IPS-18c (cell line): ENCODE data around the gene TUBB8.

Experiments
- H3K4me3 ChIP-seq: 2 replicates; pipeline ENCODE4 v1.7.0; 2013; ENCODE audit warnings: low read depth, mild to moderate bottlenecking, low read length, moderate library complexity; ENCODE audit not compliant: insufficient read depth
- H3K9me3 ChIP-seq: one replicate; pipeline ENCODE4 v1.6.1; 2013; ENCODE audit warnings: mild to moderate bottlenecking, low read length, moderate library complexity; ENCODE audit not compliant: control insufficient read depth, insufficient read depth

The TUBB8 gene

GRCh38 chr10:48996-49395 lies at the start of gene TUBB8:
TSS of gene TUBB8 (minus strand) at chr10:49296. CDS start at chr10:49238, 58 bp downstream.
- no peak within 1 kb of the TSS for H3K4me3 ChIP-seq

GRCh38 chr10:96466-96865 lies 47.4 kb upstream of the TUBB8 start:
- Histone ChIP-seq H3K4me3 (no peak overlapping the region; the same call in 1 of the 2 replicates), H3K9me3 (peaks cover 9% of the 10 kb centered on the region)

More at GRCh38 chr10:48996-49395, at the start of gene TUBB8:
- no peaks in the 10 kb centered on the region for H3K9me3 ChIP-seq

DNA sequence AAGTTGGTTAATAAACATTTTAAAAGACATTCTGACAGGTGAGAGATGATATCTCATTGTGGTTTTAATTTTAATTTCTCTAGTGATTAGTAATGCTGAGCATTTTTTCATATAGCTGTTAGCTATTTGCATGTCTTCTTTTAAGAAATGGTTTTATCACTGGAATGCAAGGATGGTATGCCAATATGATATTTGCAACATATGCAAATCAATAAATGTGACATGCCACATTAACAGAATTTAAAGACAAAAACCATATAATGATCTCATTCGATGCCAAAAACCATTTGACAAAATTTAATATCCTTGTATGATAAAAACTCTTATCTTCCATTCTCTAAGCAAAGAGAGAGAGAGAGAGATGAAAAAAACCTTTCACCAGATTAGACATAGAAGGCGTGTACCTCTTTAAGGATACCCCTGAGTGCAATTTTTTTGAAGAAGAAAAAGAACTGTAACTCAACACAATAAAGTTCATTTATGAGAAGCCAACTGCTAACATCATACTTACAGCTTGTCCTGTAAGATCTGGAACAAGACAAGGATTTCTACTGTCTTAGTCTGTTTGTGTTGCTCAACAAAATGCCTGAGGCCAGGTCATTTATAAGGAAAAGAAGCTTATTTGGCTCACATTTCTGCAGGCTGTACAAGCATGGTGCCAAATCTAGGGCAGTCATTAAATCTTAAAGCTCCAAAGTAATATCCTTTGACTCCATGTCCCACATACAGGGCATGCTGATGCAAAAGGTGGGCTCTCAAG lies 46.4 kb upstream of the TUBB8 start:
- no peak overlapping the region for H3K4me3 ChIP-seq
- peaks cover 9% of the 10 kb centered on the region for H3K9me3 ChIP-seq

DNA sequence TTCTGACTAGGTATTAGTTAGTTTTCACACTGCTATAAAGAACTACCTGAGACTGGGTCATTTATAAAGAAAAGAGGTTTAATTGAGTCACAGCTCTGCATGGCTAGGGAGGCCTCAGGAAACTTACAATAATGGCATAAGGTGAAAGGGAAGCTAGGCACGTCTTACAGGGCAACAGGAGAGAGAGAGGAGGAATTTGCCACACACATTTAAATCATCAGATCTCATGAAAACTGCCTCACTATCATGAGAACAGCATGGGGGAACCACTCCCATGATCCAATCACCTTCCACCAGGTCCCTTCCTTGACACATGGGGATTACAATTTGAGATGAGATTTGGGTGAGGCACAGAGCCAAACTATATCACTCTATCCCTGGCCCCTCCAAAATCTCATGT lies 45.5 kb upstream of the TUBB8 start:
- peaks cover 9% of the 10 kb centered on the region for H3K9me3 ChIP-seq
- no peak overlapping the region for H3K4me3 ChIP-seq

GRCh38 chr10:92846-93245 lies 43.8 kb upstream of the TUBB8 start:
- no peak overlapping the region for H3K4me3 ChIP-seq
- peaks cover 9% of the 10 kb centered on the region for H3K9me3 ChIP-seq

GRCh38 chr10:92153-92552 lies 43.1 kb upstream of the TUBB8 start:
- Histone ChIP-seq H3K9me3 (peaks cover 9% of the 10 kb centered on the region), H3K4me3 (no peak overlapping the region)

GRCh38 chr10:91313-91712 lies 42.2 kb upstream of the TUBB8 start:
- H3K4me3 ChIP-seq: no peak overlapping the region

GRCh38 chr10:90161-90560 lies 41.1 kb upstream of the TUBB8 start:
- H3K9me3 ChIP-seq: peaks cover 4% of the 10 kb centered on the region

More at GRCh38 chr10:91313-91712, 42.2 kb upstream of the TUBB8 start:
- H3K9me3 ChIP-seq: peaks cover 7% of the 10 kb centered on the region

DNA sequence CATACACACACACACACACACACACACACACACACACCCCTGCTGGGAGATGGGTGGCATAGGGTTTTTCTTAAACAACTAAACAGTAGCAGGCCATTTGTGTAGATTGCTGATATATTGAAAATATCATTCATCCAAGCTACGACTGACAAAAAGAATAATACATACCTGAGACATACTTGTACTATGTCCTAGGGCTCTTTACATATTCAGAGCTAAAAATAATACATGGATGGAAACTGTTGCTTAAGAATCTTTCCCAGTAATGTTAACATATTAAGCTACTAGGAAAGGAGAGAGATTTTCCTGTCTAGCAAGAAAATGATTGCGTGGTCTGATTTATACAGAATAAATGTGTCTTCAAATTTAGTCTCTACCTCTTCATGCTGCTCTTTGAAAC lies 40.2 kb upstream of the TUBB8 start:
- Histone ChIP-seq H3K4me3 (no peak overlapping the region), H3K9me3 (no peaks in the 10 kb centered on the region)

More at GRCh38 chr10:90161-90560, 41.1 kb upstream of the TUBB8 start:
- H3K4me3 ChIP-seq: no peak overlapping the region

GRCh38 chr10:88253-88652 lies 39.2 kb upstream of the TUBB8 start:
- H3K4me3 ChIP-seq: no peak overlapping the region
- no peaks in the 10 kb centered on the region for H3K9me3 ChIP-seq

- Histone ChIP-seq H3K4me3 (no peak overlapping the region), H3K9me3 (no peaks in the 10 kb centered on the region)
Observed at GRCh38 chr10:87177-88080, 38.3 kb upstream of the TUBB8 start.

GRCh38 chr10:86031-86430 lies 36.9 kb upstream of the TUBB8 start:
- Histone ChIP-seq H3K9me3 (no peaks in the 10 kb centered on the region), H3K4me3 (no peak overlapping the region)

DNA sequence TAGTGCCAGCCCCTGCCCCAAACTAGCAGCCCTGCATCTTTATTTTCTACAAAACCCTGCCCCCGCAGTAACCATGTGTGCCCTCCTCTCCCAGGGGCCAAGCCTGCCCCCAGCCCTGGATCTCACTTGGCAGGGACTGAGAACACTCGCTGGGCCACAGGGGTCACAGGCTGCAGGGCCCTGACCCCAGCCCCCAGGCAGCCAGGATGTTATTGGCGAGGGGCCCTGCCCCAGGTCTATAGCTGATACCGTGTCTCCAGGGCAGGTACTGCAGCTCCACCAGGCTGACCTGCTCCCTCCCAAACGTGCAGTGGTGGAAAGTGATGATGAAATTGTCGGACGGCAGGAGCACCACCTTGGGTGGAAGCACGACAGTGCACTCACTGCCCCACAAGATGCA lies 35.9 kb upstream of the TUBB8 start:
- Histone ChIP-seq H3K4me3 (no peak overlapping the region), H3K9me3 (no peaks in the 10 kb centered on the region)

DNA sequence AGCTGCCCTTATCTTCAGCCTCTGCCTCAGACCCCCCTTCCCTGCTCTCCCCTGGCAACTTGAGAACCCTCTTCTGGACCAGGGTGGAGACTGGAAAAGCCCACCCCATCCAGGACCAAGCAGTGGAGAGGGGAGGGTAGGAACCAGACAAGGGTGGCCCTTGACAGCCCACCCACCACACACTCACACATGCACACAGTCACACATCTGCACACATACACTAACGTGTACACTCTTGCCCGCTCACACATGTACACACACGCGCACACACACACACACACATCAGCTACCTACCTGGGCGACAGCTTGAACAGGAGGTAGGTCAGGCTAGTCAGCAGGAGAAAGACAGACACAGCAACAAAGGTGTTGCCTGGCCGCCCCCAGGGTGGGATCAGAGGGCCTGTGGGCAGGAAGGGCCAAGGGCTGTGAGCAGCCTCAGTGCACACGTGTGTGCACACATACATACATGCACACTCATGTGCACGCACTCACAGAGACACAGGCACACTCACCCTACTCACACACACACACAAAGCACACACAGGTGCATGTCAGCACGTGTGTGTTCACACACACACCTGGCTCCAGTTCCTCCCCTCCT lies 34.9 kb upstream of the TUBB8 start:
- Histone ChIP-seq H3K4me3 (no peak overlapping the region), H3K9me3 (no peaks in the 10 kb centered on the region)

GRCh38 chr10:80477-81105 lies 31.5 kb upstream of the TUBB8 start:
- H3K9me3 ChIP-seq: no peaks in the 10 kb centered on the region
- no peak overlapping the region for H3K4me3 ChIP-seq

DNA sequence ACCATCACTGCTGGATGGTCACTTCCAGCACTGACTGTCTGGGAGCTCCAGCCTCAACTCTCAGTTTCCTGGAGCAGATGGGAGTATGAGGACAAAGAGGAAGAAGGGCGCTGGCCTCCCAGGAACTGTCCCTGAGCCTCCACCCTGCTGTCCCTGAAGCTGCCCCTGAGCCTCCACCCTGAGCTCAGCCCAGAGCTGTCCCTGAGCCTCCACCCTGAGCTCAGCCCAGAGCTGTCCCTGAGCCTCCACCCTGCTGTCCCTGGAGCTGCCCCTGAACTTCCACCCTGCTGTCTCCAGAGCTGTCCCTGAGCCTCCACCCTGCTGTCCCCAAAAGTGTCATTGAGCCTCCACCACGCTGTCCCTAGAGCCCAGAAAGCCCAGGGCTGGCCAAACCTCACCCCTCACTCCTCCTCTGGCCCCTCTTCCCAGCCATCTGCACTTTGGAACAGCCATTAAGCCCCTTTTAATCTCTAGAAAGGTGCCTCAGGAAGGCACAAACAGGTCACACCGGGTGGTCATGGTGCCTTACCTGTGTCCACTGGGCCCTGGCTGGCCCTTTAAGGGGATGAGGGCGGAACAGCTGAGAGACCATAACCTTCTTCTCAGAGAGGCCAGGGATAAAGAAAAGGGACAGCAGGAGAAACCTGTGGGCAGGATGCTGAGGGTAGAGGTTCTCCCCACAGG lies 30.6 kb upstream of the TUBB8 start:
- Histone ChIP-seq H3K4me3 (no peak overlapping the region), H3K9me3 (no peaks in the 10 kb centered on the region)

GRCh38 chr10:78556-78955 lies 29.5 kb upstream of the TUBB8 start:
- Histone ChIP-seq H3K4me3 (no peak overlapping the region), H3K9me3 (no peaks in the 10 kb centered on the region)
